H7 (cell line): ENCODE data around the gene POLRMT. TPM values are rescaled to one million over a fixed set of nuclear protein-coding genes. Genes with fewer than 3 reads are reported as not detected.
"Not testable (repeated sequence)": the region's sequence is repeated elsewhere in the genome, so short reads cannot be mapped to it uniquely, and the experiment has no call there.

Experiments
- DNase-seq: peaks from one replicate; pipeline ENCODE4 v3.0.0; 2012
- H3K27me3 ChIP-seq: 2 replicates; pipeline ENCODE4 v1.6.0; 2011; ENCODE audit warnings: mild to moderate bottlenecking, low read length; ENCODE audit not compliant: control insufficient read depth, insufficient read depth
- H3K36me3 ChIP-seq: replicated peaks from 2 replicates; pipeline ENCODE4 v1.5.1; 2011; ENCODE audit warnings: low read length; ENCODE audit not compliant: control insufficient read depth, insufficient read depth
- H3K4me3 ChIP-seq: 2 replicates; pipeline ENCODE4 v1.5.1; 2011; ENCODE audit warnings: low read depth, mild to moderate bottlenecking, control low read depth, low read length, moderate library complexity; ENCODE audit not compliant: insufficient read depth
- total RNA-seq: library from RNA; depleted of rRNA; stranded (reverse); fragments of >200 nt; shearing (Covaris generic); gene quantifications from 2 replicates; pipeline ENCODE4 v1.2.3, GENCODE V29; 2014

Gene POLRMT
- total RNA-seq, 1 experiment from 2014 or later: 128 TPM

- H3K36me3 ChIP-seq: no peaks in the 10 kb centered on the region; the same call in 1 of the 2 replicates
- no peak for DNase-seq
- no peaks in the 10 kb centered on the region for H3K27me3 ChIP-seq
- no peak overlapping the region for H3K4me3 ChIP-seq
Measured at GRCh38 chr19:608155-609003, 25.0 kb downstream of the POLRMT start.

- no peak for DNase-seq
- no peaks in the 10 kb centered on the region for H3K27me3 ChIP-seq
Measured at GRCh38 chr19:607301-608154, 25.8 kb downstream of the POLRMT start.

GRCh38 chr19:605061-605971 is 28.0 kb downstream of the POLRMT start:
- H3K4me3 ChIP-seq, H3K36me3 ChIP-seq, H3K27me3 ChIP-seq, DNase-seq: not testable (repeated sequence)

More at GRCh38 chr19:607301-608154, 25.8 kb downstream of the POLRMT start:
- Histone ChIP-seq H3K36me3 (no peaks in the 10 kb centered on the region; the same call in 1 of the 2 replicates), H3K4me3 (no peak overlapping the region)

GRCh38 chr19:604355-604754 is 29.0 kb downstream of the POLRMT start:
- no peak for DNase-seq
- H3K27me3 ChIP-seq: no peaks in the 10 kb centered on the region
- H3K36me3 ChIP-seq: no peaks in the 10 kb centered on the region
- H3K4me3 ChIP-seq: no peak overlapping the region

DNA sequence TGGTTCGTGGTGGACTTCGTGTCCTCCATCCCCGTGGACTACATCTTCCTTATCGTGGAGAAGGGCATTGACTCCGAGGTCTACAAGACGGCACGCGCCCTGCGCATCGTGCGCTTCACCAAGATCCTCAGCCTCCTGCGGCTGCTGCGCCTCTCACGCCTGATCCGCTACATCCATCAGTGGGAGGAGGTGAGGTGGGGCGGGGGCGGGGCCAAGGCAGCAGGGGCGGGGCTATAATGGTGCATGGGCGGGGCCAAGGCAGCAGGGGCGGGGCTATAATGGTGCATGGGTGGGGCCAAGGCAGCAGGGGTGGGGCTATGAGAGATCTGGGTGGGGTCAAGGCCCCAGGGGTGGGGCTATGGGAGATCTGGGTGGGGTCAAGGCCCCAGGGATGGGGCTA is 29.6 kb downstream of the POLRMT start:
- not testable (repeated sequence) for H3K27me3 ChIP-seq, DNase-seq, H3K4me3 ChIP-seq, H3K36me3 ChIP-seq

DNA sequence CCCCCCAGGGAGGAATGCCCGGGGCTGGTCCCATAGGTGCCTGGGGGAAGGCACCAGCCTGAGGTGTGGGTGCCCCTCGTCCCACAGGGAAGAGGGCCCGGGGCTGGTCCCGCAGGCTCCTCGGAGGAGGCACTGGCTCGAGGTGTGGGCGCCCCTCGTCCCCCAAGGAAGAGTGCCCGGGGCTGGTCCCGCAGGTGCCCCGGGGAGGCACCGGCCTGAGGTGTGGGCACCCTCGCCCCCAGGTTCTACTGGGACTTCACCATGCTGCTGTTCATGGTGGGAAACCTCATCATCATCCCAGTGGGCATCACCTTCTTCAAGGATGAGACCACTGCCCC is 30.1 kb downstream of the POLRMT start:
- H3K4me3 ChIP-seq, DNase-seq, H3K27me3 ChIP-seq, H3K36me3 ChIP-seq: not testable (repeated sequence)

DNA sequence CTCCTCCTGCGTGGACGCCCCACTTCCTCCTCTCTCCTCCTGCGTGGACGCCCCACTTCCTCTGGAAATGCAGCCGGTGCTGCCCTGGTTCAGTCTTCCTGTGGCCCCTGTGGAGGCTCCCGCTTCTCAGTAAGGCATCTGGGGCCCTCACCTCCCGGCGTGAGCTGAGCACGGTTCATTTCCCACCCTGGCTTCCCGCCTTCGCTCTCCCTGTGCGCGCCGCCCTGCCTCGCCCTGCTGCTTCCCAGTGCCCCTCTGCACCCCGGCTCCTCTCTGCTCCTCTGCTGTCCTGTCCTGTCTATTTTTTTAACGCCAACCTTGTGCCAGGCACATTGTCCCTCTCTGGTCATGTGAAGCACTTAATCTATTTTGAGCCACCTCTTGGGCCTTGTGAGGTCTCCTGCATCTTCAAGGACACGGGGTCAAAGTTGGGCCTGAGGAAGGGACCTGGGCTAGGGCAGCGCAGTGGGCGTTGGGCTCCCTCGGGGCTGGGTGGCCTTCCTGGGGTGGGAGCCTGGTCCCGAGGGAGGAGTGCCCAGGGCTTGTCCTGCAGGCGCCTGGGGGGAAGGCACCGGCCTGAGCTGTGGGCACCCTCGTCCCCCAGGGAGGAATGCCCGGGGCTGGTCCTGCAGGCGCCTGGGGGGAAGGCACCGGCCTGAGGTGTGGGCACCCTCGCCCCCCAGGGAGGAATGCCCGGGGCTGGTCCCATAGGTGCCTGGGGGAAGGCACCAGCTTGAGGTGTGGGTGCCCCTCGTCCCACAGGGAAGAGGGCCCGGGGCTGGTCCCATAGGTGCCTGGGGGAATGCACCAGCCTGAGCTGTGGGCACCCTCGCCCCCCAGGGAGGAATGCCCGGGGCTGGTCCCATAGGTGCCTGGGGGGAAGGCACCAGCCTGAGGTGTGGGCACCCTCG is 30.7 kb downstream of the POLRMT start:
- no peaks in the 10 kb centered on the region for H3K27me3 ChIP-seq
- no peak for DNase-seq
- H3K4me3 ChIP-seq: no peak overlapping the region
- no peaks in the 10 kb centered on the region for H3K36me3 ChIP-seq

GRCh38 chr19:601790-602189 is 31.5 kb downstream of the POLRMT start:
- DNase-seq: no peak
- Histone ChIP-seq H3K36me3 (no peaks in the 10 kb centered on the region), H3K4me3 (no peak overlapping the region), H3K27me3 (no peaks in the 10 kb centered on the region)

GRCh38 chr19:601310-601709 is 32.0 kb downstream of the POLRMT start:
- Histone ChIP-seq H3K27me3 (no peaks in the 10 kb centered on the region), H3K36me3 (no peaks in the 10 kb centered on the region), H3K4me3 (no peak overlapping the region)

GRCh38 chr19:597406-598315 is 35.7 kb downstream of the POLRMT start:
- no peaks in the 10 kb centered on the region for H3K36me3 ChIP-seq
- no peaks in the 10 kb centered on the region for H3K27me3 ChIP-seq
- DNase-seq: no peak
- H3K4me3 ChIP-seq: no peak overlapping the region

More at GRCh38 chr19:601310-601709, 32.0 kb downstream of the POLRMT start:
- no peak for DNase-seq

DNA sequence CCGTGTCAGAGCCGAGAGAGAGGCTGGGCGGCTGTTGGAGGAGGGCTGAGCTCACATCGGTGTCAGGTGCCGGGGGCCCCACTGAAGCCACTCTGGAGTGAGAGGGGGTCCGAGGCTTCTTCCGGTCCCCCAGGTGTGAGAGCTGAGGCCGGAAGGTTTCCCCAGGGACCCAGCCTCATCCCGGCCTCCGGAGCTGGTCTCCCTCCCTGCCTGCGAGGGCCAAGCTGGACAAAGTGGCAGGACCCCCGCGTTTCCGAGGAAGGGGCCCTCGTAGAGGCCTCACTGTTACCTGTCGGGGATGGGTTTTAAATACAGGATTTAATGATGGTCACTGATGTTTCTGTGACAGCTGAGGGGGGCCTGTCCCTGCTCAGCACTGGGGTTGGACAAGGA is 37.1 kb downstream of the POLRMT start:
- DNase-seq: no peak
- Histone ChIP-seq H3K4me3 (no peak overlapping the region), H3K27me3 (peaks cover 7% of the 10 kb centered on the region), H3K36me3 (no peaks in the 10 kb centered on the region)

DNA sequence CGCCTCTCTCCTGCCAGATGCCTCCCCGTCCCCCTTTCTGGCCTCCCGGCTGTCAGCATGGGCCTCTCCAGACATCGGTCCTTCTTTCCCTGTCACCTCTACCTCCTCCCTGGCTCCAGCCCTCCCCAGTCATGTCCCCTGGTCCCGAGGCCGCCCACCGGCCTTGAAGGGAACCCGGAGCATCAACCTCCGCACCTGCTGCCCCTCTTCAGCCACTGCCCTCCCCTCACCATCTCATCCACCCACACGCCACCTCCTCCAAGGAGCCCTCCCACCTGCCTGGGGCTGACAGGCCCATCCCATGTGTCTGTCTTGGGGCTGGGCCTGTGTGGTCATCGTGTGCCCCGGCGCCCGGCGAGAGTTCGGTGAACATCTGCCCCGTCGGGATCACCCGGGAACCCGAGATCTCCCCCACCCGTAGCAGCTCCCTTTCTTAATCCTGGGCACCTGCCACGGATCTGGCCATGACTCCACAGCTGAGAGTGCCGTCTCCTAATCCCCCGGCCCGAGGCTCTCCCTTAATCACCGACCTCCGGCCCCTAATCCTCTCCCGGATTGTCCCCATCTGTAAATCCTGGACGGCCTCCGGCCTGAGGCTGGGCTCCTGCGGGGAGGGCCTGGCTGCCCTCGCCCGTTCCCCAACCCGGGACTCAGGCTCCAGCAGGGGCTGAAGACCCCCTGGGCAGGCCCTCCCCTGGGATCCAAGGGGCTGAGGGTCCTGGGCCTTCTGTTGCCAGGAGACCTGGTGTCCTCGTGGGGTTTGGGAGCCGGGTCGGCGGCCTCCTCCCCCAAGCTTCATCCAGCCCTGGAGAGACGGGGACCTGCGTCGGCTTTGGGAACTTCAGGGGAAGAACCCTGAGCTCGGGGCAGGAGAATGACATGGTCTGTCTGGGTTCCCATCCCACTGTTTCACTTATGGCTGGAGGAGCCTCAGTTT is 37.7 kb downstream of the POLRMT start:
- no peak overlapping the region for H3K4me3 ChIP-seq
- DNase-seq: no peak

More for the DNA sequence above, 37.7 kb downstream of the POLRMT start:
- H3K27me3 ChIP-seq: peaks cover 14% of the 10 kb centered on the region
- H3K36me3 ChIP-seq: no peaks in the 10 kb centered on the region
